GM12878 (cell line): ENCODE measurements around the gene SLC9C2. TPM values are rescaled to one million over a fixed set of nuclear protein-coding genes. Genes with fewer than 3 reads are reported as not detected.
A peak's percentile ranks its signal among the peaks of the same experiment; 100 is the strongest.

Source experiments
- BHLHE40 ChIP-seq, 2 experiments: fragments of 450-650 bp in 1 of 2; IDR thresholded peaks; 2 replicates each; pipeline ENCODE4 v1.6.1; 2011 to 2017; ENCODE audit warnings: low read depth in 2 of 2, borderline replicate concordance in 1 of 2, improper control_type of control experiment in 1 of 2, low read length in 1 of 2, mild to moderate bottlenecking in 1 of 2
- BMI1 ChIP-seq: fragments of 450-650 bp; IDR thresholded peaks from 2 replicates; pipeline ENCODE4 v1.6.1; 2016; ENCODE audit warnings: mild to moderate bottlenecking, moderate library complexity, borderline replicate concordance
- CBFB ChIP-seq: IDR thresholded peaks from 2 replicates; pipeline ENCODE4 v1.6.1; 2016; ENCODE audit warnings: antibody characterized with exemption, low read depth
- CHD1 ChIP-seq: IDR thresholded peaks from 2 replicates; pipeline ENCODE4 v1.6.1; 2012; ENCODE audit warnings: low read depth, low read length, improper control_type of control experiment
- E4F1 ChIP-seq: fragments of 450-650 bp; IDR thresholded peaks from 2 replicates; pipeline ENCODE4 v1.6.1; 2018; ENCODE audit warnings: borderline replicate concordance, mild to moderate bottlenecking; ENCODE audit not compliant: partially characterized antibody
- FOXM1 ChIP-seq: IDR thresholded peaks from 2 replicates; pipeline ENCODE4 v1.6.1; 2012; ENCODE audit warnings: low read depth, mild to moderate bottlenecking, inconsistent platforms, low read length, moderate library complexity
- HCFC1 ChIP-seq: fragments of 150-350 bp; IDR thresholded peaks from 2 replicates; pipeline ENCODE4 v1.6.1; 2014; ENCODE audit warnings: low read length
- HDAC2 ChIP-seq: fragments of 200-600 bp; sonication (generic); IDR thresholded peaks from 2 replicates; pipeline ENCODE4 v1.6.1; 2017
- IRF4 ChIP-seq: IDR thresholded peaks from 2 replicates; pipeline ENCODE4 v1.6.1; 2011; ENCODE audit warnings: low read depth, low read length
- NFXL1 ChIP-seq: fragments of 450-650 bp; IDR thresholded peaks from 2 replicates; pipeline ENCODE4 v1.6.1; 2017; ENCODE audit warnings: antibody characterized with exemption, mild to moderate bottlenecking, borderline replicate concordance
- PAX8 ChIP-seq: fragments of 450-650 bp; IDR thresholded peaks from 2 replicates; pipeline ENCODE4 v1.6.1; 2017; ENCODE audit warnings: mild to moderate bottlenecking, moderate library complexity
- RB1 ChIP-seq: fragments of 450-650 bp; formaldehyde crosslinking; IDR thresholded peaks from 2 replicates; pipeline ENCODE4 v1.6.1; 2017; ENCODE audit warnings: mild to moderate bottlenecking, borderline replicate concordance
- SREBF1 ChIP-seq: IDR thresholded peaks from 2 replicates; pipeline ENCODE4 v1.6.1; 2012; ENCODE audit warnings: mild to moderate bottlenecking, low read length
- SUPT20H ChIP-seq: IDR thresholded peaks from 2 replicates; pipeline ENCODE4 v1.6.1; 2011; ENCODE audit warnings: low read depth, mild to moderate bottlenecking, low read length, moderate library complexity, borderline replicate concordance; ENCODE audit not compliant: control insufficient read depth
- SUZ12 ChIP-seq: fragments of 200-600 bp; sonication (generic); IDR thresholded peaks from one replicate; pipeline ENCODE4 v1.6.1; 2018; ENCODE audit warnings: antibody characterized with exemption, mild to moderate bottlenecking; ENCODE audit not compliant: unreplicated experiment
- ZBTB4 ChIP-seq: fragments of 450-650 bp; formaldehyde crosslinking; IDR thresholded peaks from 2 replicates; pipeline ENCODE4 v1.4.0; 2022; ENCODE audit warnings: mild to moderate bottlenecking, moderate library complexity
- ZNF274 ChIP-seq: IDR thresholded peaks from one replicate; pipeline ENCODE4 v1.8.0; 2011; ENCODE audit not compliant: insufficient read length, insufficient read depth
- ZNF384 ChIP-seq: IDR thresholded peaks from 2 replicates; pipeline ENCODE4 v1.6.1; 2012; ENCODE audit warnings: low read depth, mild to moderate bottlenecking, low read length, improper control_type of control experiment, borderline replicate concordance
- ZSCAN29 ChIP-seq: fragments of 450-650 bp; IDR thresholded peaks from 2 replicates; pipeline ENCODE4 v1.6.1; 2017; ENCODE audit warnings: mild to moderate bottlenecking, moderate library complexity
- polyA plus RNA-seq, 11 experiments: library from polyadenylated mRNA; depleted of rRNA in 4 of 11; unstranded in 6 of 11; stranded (reverse) in 5 of 11; fragments of >200 nt; fragmentation: Nextera tagmentation in 4 of 11; fragmentation: Illumina TruSeq in 1 of 11; extraction: Ambion mirVana in 4 of 11; extraction: Trizol in 1 of 11; gene quantifications; 1 replicate in 1 of 11; 2 replicates in 10 of 11; pipeline versions ENCODE4 v1.2.1 to v1.2.3, GENCODE V29; 2011 to 2016; ENCODE audit warnings: inconsistent platforms in 2 of 11, missing spikeins in 2 of 11, low read depth in 1 of 11
- total RNA-seq, 4 experiments: library from RNA; depleted of rRNA in 3 of 4; stranded (reverse); fragments of >200 nt in 3 of 4; fragmentation: Illumina TruSeq in 1 of 4; extraction: Trizol in 1 of 4; gene quantifications; 2 replicates each; pipeline versions ENCODE4 v1.2.1 to v1.2.3, GENCODE V29; 2013 to 2021
- TF ChIP-seq, protein P1 (sequence below): fragments of 450-650 bp; IDR thresholded peaks from 2 replicates; pipeline ENCODE4 v1.6.1; 2017; ENCODE audit warnings: mild to moderate bottlenecking, moderate library complexity
- TF ChIP-seq, protein P2 (sequence below): IDR thresholded peaks from 2 replicates; pipeline ENCODE4 v1.6.1; 2011; ENCODE audit warnings: low read depth, mild to moderate bottlenecking, low read length, moderate library complexity, borderline replicate concordance; ENCODE audit errors: extremely low read depth

The SLC9C2 gene
- total and polyA plus RNA-seq, 10 of the 15 experiments (the other 5 are each of a cell fraction or from before 2014, with no cell fraction given): not detected

- TF ChIP-seq ZBTB4 (CRISPR knock-in tag): no peak
- TF ChIP-seq NFXL1: no peak
- TF ChIP-seq RB1: peak; percentile 50; the same call in 1 of the 2 replicates
- no peak for TF ChIP-seq ZSCAN29
- TF ChIP-seq SREBF1: no peak
- TF ChIP-seq E4F1: no peak
- TF ChIP-seq BHLHE40 (IDR thresholded peaks at IDR 0.05; ENCODE audit: borderline replicate concordance in 1 of 2, low read depth in 2 of 2, low read length in 1 of 2): peak; percentile 73 to 88; a peak in 3 of 4 replicates
- TF ChIP-seq, protein P1, sequence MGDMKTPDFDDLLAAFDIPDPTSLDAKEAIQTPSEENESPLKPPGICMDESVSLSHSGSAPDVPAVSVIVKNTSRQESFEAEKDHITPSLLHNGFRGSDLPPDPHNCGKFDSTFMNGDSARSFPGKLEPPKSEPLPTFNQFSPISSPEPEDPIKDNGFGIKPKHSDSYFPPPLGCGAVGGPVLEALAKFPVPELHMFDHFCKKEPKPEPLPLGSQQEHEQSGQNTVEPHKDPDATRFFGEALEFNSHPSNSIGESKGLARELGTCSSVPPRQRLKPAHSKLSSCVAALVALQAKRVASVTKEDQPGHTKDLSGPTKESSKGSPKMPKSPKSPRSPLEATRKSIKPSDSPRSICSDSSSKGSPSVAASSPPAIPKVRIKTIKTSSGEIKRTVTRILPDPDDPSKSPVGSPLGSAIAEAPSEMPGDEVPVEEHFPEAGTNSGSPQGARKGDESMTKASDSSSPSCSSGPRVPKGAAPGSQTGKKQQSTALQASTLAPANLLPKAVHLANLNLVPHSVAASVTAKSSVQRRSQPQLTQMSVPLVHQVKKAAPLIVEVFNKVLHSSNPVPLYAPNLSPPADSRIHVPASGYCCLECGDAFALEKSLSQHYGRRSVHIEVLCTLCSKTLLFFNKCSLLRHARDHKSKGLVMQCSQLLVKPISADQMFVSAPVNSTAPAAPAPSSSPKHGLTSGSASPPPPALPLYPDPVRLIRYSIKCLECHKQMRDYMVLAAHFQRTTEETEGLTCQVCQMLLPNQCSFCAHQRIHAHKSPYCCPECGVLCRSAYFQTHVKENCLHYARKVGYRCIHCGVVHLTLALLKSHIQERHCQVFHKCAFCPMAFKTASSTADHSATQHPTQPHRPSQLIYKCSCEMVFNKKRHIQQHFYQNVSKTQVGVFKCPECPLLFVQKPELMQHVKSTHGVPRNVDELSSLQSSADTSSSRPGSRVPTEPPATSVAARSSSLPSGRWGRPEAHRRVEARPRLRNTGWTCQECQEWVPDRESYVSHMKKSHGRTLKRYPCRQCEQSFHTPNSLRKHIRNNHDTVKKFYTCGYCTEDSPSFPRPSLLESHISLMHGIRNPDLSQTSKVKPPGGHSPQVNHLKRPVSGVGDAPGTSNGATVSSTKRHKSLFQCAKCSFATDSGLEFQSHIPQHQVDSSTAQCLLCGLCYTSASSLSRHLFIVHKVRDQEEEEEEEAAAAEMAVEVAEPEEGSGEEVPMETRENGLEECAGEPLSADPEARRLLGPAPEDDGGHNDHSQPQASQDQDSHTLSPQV: 0 out of 2 replicates have a peak, but pooled peaks have one; percentile 28
- TF ChIP-seq BMI1: no peak
- TF ChIP-seq IRF4: no peak
- peak; percentile 36 for TF ChIP-seq HCFC1
- TF ChIP-seq SUZ12: no peak
- TF ChIP-seq FOXM1: no peak
- TF ChIP-seq PAX8: no peak
- no peak for TF ChIP-seq SUPT20H
- TF ChIP-seq CHD1: no peak
- no peak for TF ChIP-seq CBFB
- no peak for TF ChIP-seq ZNF384
- TF ChIP-seq HDAC2: no peak
- no peak for TF ChIP-seq ZNF274
- TF ChIP-seq, protein P2, sequence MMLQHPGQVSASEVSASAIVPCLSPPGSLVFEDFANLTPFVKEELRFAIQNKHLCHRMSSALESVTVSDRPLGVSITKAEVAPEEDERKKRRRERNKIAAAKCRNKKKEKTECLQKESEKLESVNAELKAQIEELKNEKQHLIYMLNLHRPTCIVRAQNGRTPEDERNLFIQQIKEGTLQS: peak; percentile 94
Measured at GRCh38 chr1:173476665-173477285, 126.1 kb downstream of the SLC9C2 start (continued).
